Tibial nerve (tissue), 4 donors: ENCODE data around the gene IL31. TPM values are rescaled to one million over a fixed set of nuclear protein-coding genes. Genes with fewer than 3 reads are reported as not detected.

ENCODE experiments used
- DNase-seq, 2 donors: peaks; one replicate each; pipeline ENCODE4 v3.0.0-alpha.2; 2019; ENCODE audit warnings: low spot score in 2 of 2
- H3K27ac ChIP-seq, 4 donors: fragments of 200-600 bp; sonication (generic) in 3 of 4; one replicate each; pipeline ENCODE4 v1.5.1; 2017 to 2019; ENCODE audit warnings: mild to moderate bottlenecking in 1 of 4
- H3K27me3 ChIP-seq, 2 donors: fragments of 200-600 bp; sonication (generic) in 1 of 2; one replicate each; pipeline versions ENCODE4 v1.5.1 to v1.6.0; 2017 to 2019
- H3K36me3 ChIP-seq, 3 donors: fragments of 200-600 bp; sonication (generic); one replicate each; pipeline ENCODE4 v1.5.1; 2018 to 2019
- H3K4me1 ChIP-seq, 4 donors: fragments of 200-600 bp; sonication (generic) in 3 of 4; one replicate each; pipeline ENCODE4 v1.5.1; 2017 to 2019
- H3K4me3 ChIP-seq, 4 donors: fragments of 200-600 bp; sonication (generic) in 3 of 4; one replicate each; pipeline ENCODE4 v1.5.1; 2017 to 2019; ENCODE audit warnings: mild to moderate bottlenecking in 1 of 4, moderate library complexity in 1 of 4
- H3K9me3 ChIP-seq, 4 donors: fragments of 200-600 bp; sonication (generic) in 3 of 4; one replicate each; pipeline ENCODE4 v1.5.1; 2017 to 2019
- CTCF ChIP-seq, 5 experiments: fragments of 200-600 bp in 3 of 5; fragments of 450-650 bp in 2 of 5; sonication (generic) in 3 of 5; IDR thresholded peaks; one replicate each; pipeline ENCODE4 v1.5.1; 2016 to 2019; ENCODE audit warnings: antibody characterized with exemption in 5 of 5, mild to moderate bottlenecking in 3 of 5, moderate library complexity in 2 of 5
- EP300 ChIP-seq, 2 donors: sonication (generic); formaldehyde crosslinking; IDR thresholded peaks; one replicate each; pipeline ENCODE4 v1.6.1; 2017; ENCODE audit warnings: antibody characterized with exemption in 2 of 2, mild to moderate bottlenecking in 1 of 2
- POLR2A ChIP-seq, 2 donors: fragments of 450-650 bp; IDR thresholded peaks; one replicate each; pipeline ENCODE4 v1.6.1; 2017; ENCODE audit warnings: antibody characterized with exemption in 2 of 2, mild to moderate bottlenecking in 2 of 2, moderate library complexity in 2 of 2
- WGBS, 2 donors: methylation state at CpG; one replicate each; pipeline ENCODE4 v1.1.5; 2018; 5-methylcytosine and 5-hydroxymethylcytosine counted together
- total RNA-seq, 4 donors: library from RNA; depleted of rRNA; stranded (reverse); fragments of >200 nt; gene quantifications; one replicate each; pipeline ENCODE4 v1.1.0, GENCODE V29; 2016

IL31 gene
- total RNA-seq, 4 donors from 2014 or later: not detected

- H3K36me3 ChIP-seq: peaks cover 0 to 58% (median 16%) of the 10 kb centered on the region in 3 donors
- peaks cover 5 to 31% of the 10 kb centered on the region in 2 donors for H3K27me3 ChIP-seq
- H3K9me3 ChIP-seq: no peaks in the 10 kb centered on the region
- no peak for DNase-seq
- TF ChIP-seq CTCF (IDR thresholded peaks at IDR 0.05) (no peak), EP300 (IDR thresholded peaks at IDR 0.05) (no peak), POLR2A (IDR thresholded peaks at IDR 0.05) (no peak)
- WGBS, 2 donors: 81 to 97% methylated on average over 6 to 8 of the region's 8 CpGs
- no peak overlapping the region for H3K27ac ChIP-seq
- peaks cover 0 to 35% (median 10%) of the 10 kb centered on the region in 4 donors for H3K4me1 ChIP-seq
- H3K4me3 ChIP-seq: no peak overlapping the region
Observed at GRCh38 chr12:122206976-122207375, 33.0 kb upstream of the IL31 start.

GRCh38 chr12:122206111-122206881, 32.3 kb upstream of the IL31 start:
- no peak for DNase-seq
- no peak for TF ChIP-seq CTCF (IDR thresholded peaks at IDR 0.05)
- TF ChIP-seq POLR2A (IDR thresholded peaks at IDR 0.05): no peak
- no peak for TF ChIP-seq EP300 (IDR thresholded peaks at IDR 0.05)
- peaks cover 0 to 35% (median 10%) of the 10 kb centered on the region in 4 donors for H3K4me1 ChIP-seq
- H3K27ac ChIP-seq: no peak overlapping the region
- 61 to 72% methylated on average over 25 to 27 of the region's 27 CpGs for WGBS, 2 donors
- H3K36me3 ChIP-seq: peaks cover 0 to 51% (median 15%) of the 10 kb centered on the region in 3 donors
- H3K9me3 ChIP-seq: no peaks in the 10 kb centered on the region
- peaks cover 10 to 37% of the 10 kb centered on the region in 2 donors for H3K27me3 ChIP-seq
- no peak overlapping the region for H3K4me3 ChIP-seq

GRCh38 chr12:122205053-122205925, 31.3 kb upstream of the IL31 start:
- H3K4me1 ChIP-seq: peaks cover 0 to 35% (median 10%) of the 10 kb centered on the region in 4 donors
- DNase-seq: no peak
- H3K9me3 ChIP-seq: no peaks in the 10 kb centered on the region
- no peak overlapping the region for H3K27ac ChIP-seq
- peaks cover 0 to 42% (median 11%) of the 10 kb centered on the region in 3 donors for H3K36me3 ChIP-seq
- peaks cover 10 to 47% of the 10 kb centered on the region in 2 donors for H3K27me3 ChIP-seq
- TF ChIP-seq POLR2A (IDR thresholded peaks at IDR 0.05) (no peak), CTCF (IDR thresholded peaks at IDR 0.05) (no peak), EP300 (IDR thresholded peaks at IDR 0.05) (no peak)
- no peak overlapping the region for H3K4me3 ChIP-seq
- 35 to 49% methylated on average over 23 of the region's 23 CpGs for WGBS, 2 donors

- Histone ChIP-seq H3K9me3 (no peaks in the 10 kb centered on the region), H3K27me3 (peaks cover 10 to 56% of the 10 kb centered on the region in 2 donors), H3K36me3 (peaks cover 0 to 34% (median 11%) of the 10 kb centered on the region in 3 donors), H3K27ac (no peak overlapping the region), H3K4me3 (peak overlapping the region; percentile 40 to 63 (median 52)), H3K4me1 (peaks cover 0 to 35% (median 10%) of the 10 kb centered on the region in 4 donors)
- no peak for TF ChIP-seq POLR2A (IDR thresholded peaks at IDR 0.05)
- TF ChIP-seq EP300 (IDR thresholded peaks at IDR 0.05): no peak
- no peak for TF ChIP-seq CTCF (IDR thresholded peaks at IDR 0.05)
- no peak for DNase-seq
- WGBS, 2 donors: 19 to 36% methylated on average over 17 to 27 of the region's 71 CpGs
Observed at GRCh38 chr12:122204167-122205052, 30.4 kb upstream of the IL31 start.
